SU-DHL-6 (cell line): ENCODE results near the gene ZDHHC18.
"Not testable (repeated sequence)": the region's sequence is repeated elsewhere in the genome, so short reads cannot be mapped to it uniquely, and the experiment has no call there.

ENCODE experiments used
- CTCF ChIP-seq: fragments of 200-600 bp; sonication (generic); IDR thresholded peaks from one replicate; pipeline ENCODE4 v1.5.1; 2017; ENCODE audit warnings: antibody characterized with exemption, mild to moderate bottlenecking, low read length, moderate library complexity; ENCODE audit not compliant: insufficient read depth, poor library complexity, severe bottlenecking
- EZH2phosphoT487 ChIP-seq: fragments of 200-600 bp; sonication (generic), shearing (Covaris generic); conservative IDR thresholded peaks from 2 replicates; pipeline ENCODE4 v1.6.1; 2018; ENCODE audit warnings: mild to moderate bottlenecking, antibody characterized with exemption, low read length, moderate library complexity, mixed read lengths

GRCh38 chr1:26881611-26882010 is 55.1 kb downstream of the ZDHHC18 start:
- TF ChIP-seq CTCF, EZH2phosphoT487: not testable (repeated sequence)
